ENCODE data around the gene GPSM3. TPM values are rescaled to one million over a fixed set of nuclear protein-coding genes. Genes with fewer than 3 reads are reported as not detected.

The GPSM3 gene
- total RNA-seq, 1 experiment from 2014 or later: 2.0 TPM

DNA sequence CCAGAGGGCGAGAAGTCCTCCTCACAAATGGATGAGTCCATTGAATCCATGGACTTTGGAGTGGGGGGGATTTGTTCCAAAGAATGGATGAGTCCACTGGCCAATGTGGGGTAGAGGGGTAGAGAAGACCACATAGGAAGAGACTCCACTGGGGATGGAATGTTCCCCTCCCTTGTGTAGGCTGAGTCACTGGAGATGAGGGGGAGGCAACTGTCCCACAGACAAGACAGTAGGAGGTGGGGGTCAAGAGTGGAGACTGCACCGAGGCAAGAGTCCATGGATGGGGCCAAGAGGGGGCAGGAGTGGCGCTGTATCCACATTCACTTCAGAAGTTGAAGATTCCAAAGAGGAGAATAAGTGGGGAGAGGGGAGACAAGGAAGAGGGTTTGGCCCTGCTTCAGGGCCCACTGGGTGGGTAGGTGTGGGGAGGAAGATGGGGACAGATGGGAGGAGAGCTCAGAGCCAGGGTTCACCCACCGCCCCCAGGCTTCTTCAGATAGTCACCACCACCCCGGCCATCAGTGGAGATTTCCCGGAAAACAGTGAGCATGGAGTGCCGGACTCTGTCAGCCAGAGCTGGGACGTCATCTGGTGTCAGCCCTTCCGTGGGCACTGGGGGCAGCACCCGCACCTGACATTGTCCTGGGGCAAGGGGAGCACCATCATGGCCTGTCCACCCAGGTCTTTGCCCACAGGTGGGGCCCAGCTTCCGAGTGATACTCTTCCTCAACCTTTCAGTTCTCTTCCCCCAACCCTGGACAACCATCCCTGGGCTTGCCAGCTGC lies 23.4 kb downstream of the GPSM3 start:
- in situ Hi-C loops (cut with HindIII; ENCODE audit: low pct_unique_long_range_greater_than_20kb, low sequenced_read_pairs) (no loop called here), intact Hi-C loops (cut with micrococcal nuclease; ENCODE audit: unreplicated experiment) (no loop called here)
- BruUV-seq (replicated peaks): no TSS peak
- Histone ChIP-seq H3K36me3 (ENCODE audit: control insufficient read depth, insufficient read depth, low read length) (0 out of 2 replicates have a peak, but pooled peaks cover 2% of the 10 kb centered on the region), H3K9me3 (ENCODE audit: control insufficient read depth, insufficient read depth, low read depth, low read length) (no peaks in the 10 kb centered on the region), H3K4me1 (ENCODE audit: control insufficient read depth, insufficient read depth, low read length) (peaks cover 7% of the 10 kb centered on the region; the same call in 1 of the 2 replicates), H3K4me3 (ENCODE audit: low read depth in 2 of 2, low read length in 2 of 2) (no peak overlapping the region), H3K27me3 (ENCODE audit: control insufficient read depth, insufficient read depth, low read length) (no peaks in the 10 kb centered on the region), H3K27ac (ENCODE audit: low read length) (no peak overlapping the region)
- ChIA-PET CTCF (no interaction called here), POLR2A (no interaction called here)
- DNase-seq (ENCODE audit: low read depth, low spot score) (no peak), ATAC-seq (peak; percentile 57; the same call in 1 of the 2 replicates)
- TF ChIP-seq SIN3A (IDR thresholded peaks at IDR 0.05; ENCODE audit: borderline replicate concordance, insufficient read depth, low read depth, low read length): no peak
- TF ChIP-seq, protein P1, sequence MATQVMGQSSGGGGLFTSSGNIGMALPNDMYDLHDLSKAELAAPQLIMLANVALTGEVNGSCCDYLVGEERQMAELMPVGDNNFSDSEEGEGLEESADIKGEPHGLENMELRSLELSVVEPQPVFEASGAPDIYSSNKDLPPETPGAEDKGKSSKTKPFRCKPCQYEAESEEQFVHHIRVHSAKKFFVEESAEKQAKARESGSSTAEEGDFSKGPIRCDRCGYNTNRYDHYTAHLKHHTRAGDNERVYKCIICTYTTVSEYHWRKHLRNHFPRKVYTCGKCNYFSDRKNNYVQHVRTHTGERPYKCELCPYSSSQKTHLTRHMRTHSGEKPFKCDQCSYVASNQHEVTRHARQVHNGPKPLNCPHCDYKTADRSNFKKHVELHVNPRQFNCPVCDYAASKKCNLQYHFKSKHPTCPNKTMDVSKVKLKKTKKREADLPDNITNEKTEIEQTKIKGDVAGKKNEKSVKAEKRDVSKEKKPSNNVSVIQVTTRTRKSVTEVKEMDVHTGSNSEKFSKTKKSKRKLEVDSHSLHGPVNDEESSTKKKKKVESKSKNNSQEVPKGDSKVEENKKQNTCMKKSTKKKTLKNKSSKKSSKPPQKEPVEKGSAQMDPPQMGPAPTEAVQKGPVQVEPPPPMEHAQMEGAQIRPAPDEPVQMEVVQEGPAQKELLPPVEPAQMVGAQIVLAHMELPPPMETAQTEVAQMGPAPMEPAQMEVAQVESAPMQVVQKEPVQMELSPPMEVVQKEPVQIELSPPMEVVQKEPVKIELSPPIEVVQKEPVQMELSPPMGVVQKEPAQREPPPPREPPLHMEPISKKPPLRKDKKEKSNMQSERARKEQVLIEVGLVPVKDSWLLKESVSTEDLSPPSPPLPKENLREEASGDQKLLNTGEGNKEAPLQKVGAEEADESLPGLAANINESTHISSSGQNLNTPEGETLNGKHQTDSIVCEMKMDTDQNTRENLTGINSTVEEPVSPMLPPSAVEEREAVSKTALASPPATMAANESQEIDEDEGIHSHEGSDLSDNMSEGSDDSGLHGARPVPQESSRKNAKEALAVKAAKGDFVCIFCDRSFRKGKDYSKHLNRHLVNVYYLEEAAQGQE (IDR thresholded peaks at IDR 0.05; ENCODE audit: insufficient read depth in 1 of 2, low read depth in 2 of 2, low read length in 1 of 2): no peak
- TF ChIP-seq, protein P2, sequence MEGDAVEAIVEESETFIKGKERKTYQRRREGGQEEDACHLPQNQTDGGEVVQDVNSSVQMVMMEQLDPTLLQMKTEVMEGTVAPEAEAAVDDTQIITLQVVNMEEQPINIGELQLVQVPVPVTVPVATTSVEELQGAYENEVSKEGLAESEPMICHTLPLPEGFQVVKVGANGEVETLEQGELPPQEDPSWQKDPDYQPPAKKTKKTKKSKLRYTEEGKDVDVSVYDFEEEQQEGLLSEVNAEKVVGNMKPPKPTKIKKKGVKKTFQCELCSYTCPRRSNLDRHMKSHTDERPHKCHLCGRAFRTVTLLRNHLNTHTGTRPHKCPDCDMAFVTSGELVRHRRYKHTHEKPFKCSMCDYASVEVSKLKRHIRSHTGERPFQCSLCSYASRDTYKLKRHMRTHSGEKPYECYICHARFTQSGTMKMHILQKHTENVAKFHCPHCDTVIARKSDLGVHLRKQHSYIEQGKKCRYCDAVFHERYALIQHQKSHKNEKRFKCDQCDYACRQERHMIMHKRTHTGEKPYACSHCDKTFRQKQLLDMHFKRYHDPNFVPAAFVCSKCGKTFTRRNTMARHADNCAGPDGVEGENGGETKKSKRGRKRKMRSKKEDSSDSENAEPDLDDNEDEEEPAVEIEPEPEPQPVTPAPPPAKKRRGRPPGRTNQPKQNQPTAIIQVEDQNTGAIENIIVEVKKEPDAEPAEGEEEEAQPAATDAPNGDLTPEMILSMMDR (IDR thresholded peaks at IDR 0.05): no peak; the same call in 1 of the 2 replicates
- no peak for TF ChIP-seq TCF7L2 (IDR thresholded peaks at IDR 0.05; ENCODE audit: low read depth, low read length)
- no peak for TF ChIP-seq POLR2AphosphoS5 (IDR thresholded peaks at IDR 0.05; ENCODE audit: low read depth, low read length)

DNA sequence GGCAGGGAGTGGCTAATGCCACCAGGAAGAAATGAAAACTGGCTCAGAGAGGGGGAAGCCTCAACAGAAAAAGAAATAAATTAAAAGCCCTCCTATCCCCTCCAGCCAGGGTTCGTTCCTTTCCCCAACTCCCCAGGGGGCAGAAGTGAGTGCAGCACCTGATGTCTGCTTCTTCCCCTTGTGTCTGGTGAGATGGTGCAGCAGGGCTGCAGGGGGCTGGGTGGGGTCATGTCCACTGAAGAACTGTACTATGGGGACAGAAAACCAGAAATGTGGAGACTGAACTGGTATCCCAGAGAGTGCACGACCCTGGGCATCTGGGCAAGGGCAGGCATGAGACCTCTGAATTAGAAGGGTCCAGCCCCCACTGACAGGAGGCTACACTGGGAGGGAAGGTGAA lies 24.1 kb downstream of the GPSM3 start:
- Histone ChIP-seq H3K9me3 (ENCODE audit: control insufficient read depth, insufficient read depth, low read depth, low read length) (no peaks in the 10 kb centered on the region), H3K27ac (ENCODE audit: low read length) (no peak overlapping the region), H3K4me1 (ENCODE audit: control insufficient read depth, insufficient read depth, low read length) (peaks cover 6% of the 10 kb centered on the region; the same call in 1 of the 2 replicates), H3K4me3 (ENCODE audit: low read depth in 2 of 2, low read length in 2 of 2) (no peak overlapping the region), H3K36me3 (ENCODE audit: control insufficient read depth, insufficient read depth, low read length) (0 out of 2 replicates have a peak, but pooled peaks cover 2% of the 10 kb centered on the region), H3K27me3 (ENCODE audit: control insufficient read depth, insufficient read depth, low read length) (no peaks in the 10 kb centered on the region)
- TF ChIP-seq, protein P2 (IDR thresholded peaks at IDR 0.05): no peak
- TF ChIP-seq, protein P1 (IDR thresholded peaks at IDR 0.05; ENCODE audit: insufficient read depth in 1 of 2, low read depth in 2 of 2, low read length in 1 of 2): no peak
- TF ChIP-seq POLR2AphosphoS5 (IDR thresholded peaks at IDR 0.05; ENCODE audit: low read depth, low read length) (no peak), TCF7L2 (IDR thresholded peaks at IDR 0.05; ENCODE audit: low read depth, low read length) (no peak), SIN3A (IDR thresholded peaks at IDR 0.05; ENCODE audit: borderline replicate concordance, insufficient read depth, low read depth, low read length) (no peak)
- CTCF ChIA-PET: no interaction called here
- TSS peak; percentile 70 for BruUV-seq (replicated peaks)
- POLR2A ChIA-PET: no interaction called here
- ATAC-seq (no peak), DNase-seq (ENCODE audit: low read depth, low spot score) (no peak)
- intact Hi-C loops (cut with micrococcal nuclease; ENCODE audit: unreplicated experiment): no loop called here
- in situ Hi-C loops (cut with HindIII; ENCODE audit: low pct_unique_long_range_greater_than_20kb, low sequenced_read_pairs): no loop called here

All from Panc1 (cell line).